ENCODE measurements around the gene RHOJ.

DNA sequence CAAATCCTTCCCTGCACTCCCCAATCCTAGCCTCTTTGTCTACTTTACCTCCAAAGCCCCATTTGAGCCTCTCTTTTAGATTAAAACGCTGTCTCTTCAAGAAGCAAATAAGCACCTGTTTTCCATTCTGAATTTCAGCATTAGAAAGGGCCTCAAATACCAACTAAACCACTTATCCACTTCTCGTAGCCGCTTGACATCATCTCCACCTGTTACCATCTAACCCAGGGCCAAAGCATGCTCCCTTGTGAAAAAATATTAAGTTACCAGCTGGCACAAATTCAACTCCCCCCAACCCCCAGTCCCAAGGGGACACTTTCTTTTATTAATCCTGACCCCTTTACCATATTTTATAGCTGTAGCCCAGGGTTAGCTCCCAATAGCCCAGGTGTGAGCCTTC is 71.4 kb downstream of the RHOJ start:
- no peak for TF ChIP-seq POLR2A (IDR thresholded peaks at IDR 0.05; ENCODE audit: low read depth, low read length)
- no peak for TF ChIP-seq POLR2AphosphoS5 (IDR thresholded peaks at IDR 0.05; ENCODE audit: low read depth, low read length)
- TF ChIP-seq TAF1 (IDR thresholded peaks at IDR 0.05; ENCODE audit: low read depth, low read length), result no peak
- no peak for TF ChIP-seq POU2F2 (IDR thresholded peaks at IDR 0.05; ENCODE audit: low read depth, low read length)
- no peak for TF ChIP-seq PAX5 (IDR thresholded peaks at IDR 0.05; ENCODE audit: insufficient read depth, low read length, severe bottlenecking)
- no peak for TF ChIP-seq SPI1 (IDR thresholded peaks at IDR 0.05; ENCODE audit: low read depth, low read length)

All from GM12891 (cell line).